Stimulated activated CD8-positive, alpha-beta memory T cell treated with anti-CD3 and anti-CD28 coated beads, Interleukin-4, amount 100 ng/mL, for 24 hours (primary cell): Measurements from ENCODE around the gene RO60.

Experiments used
- DNase-seq: peaks from one replicate; pipeline ENCODE4 v3.0.0-alpha.2; 2020; ENCODE audit warnings: low read depth

Gene RO60

DNA sequence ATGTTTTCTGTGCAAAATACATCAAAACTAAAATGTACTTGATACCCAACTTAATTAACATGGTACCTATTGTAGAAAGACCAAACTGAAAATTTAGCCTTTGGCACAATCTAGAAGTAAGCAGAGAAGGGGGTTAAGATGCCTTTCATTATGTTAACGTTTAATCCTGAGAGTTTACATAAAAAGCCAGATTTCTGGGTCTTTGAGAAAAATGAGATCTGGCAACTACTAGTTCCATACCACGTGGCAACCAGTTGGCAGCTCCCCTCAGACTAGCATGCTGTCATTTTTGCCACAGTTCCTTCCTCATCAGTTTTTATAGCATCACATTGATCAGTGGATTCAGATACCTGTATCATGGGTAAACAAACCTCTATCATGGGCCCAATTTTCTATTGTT is 1.5 kb downstream of the RO60 start:
- DNase-seq, result no peak

DNA sequence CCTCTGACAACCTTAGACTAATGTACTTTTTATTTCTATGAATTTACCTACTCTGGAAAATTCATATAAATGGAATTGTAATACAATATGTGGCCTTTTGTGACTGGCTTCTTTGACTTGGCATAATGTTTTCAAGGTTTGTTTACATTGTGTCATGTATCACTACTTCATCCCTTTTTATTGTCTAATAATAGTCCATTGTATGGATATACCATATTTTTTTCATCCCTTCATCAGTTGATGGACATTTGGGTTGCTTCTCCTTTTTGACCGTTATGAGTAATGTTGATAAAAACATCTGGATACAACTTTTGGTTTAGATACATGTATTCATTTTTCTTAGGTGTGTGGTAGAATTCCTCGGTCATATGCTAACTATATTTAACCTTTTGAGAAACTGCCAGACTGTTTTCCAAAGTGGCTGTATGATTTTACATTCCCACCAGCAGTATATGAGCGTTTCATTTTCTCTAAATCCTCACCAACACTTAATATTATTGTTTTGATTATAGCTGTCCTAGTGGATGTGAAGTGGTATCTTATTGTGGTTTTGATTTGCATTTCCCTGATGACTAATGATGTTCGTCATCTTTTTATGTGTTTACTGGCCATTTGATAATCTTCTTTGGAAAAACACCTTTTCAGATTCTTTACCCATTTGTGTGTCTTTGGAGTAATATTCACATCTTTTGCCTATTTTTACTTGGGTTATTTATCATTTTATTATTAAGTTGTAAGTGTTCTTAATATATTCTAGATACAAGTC is 3.5 kb downstream of the RO60 start:
- DNase-seq, result no peak

DNA sequence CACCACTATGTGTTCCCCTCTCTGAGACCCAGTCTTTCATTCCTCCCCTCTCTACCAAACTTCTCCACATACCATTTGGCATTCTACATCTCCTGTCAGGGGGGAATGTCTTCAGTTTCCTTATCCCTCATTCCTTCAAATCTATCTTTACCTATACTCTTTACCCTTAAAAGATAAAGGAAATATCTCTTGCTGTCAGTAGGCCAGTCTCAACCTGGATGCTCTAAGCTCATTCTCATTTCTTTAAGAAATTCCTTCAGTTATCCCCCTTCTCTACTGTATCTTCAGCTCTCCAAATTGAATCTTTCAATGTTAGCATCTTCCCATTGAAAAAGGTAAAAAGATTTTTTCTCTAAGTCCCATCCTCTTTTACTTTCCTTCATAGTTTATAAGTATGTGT is 6.5 kb downstream of the RO60 start:
- no peak for DNase-seq

DNA sequence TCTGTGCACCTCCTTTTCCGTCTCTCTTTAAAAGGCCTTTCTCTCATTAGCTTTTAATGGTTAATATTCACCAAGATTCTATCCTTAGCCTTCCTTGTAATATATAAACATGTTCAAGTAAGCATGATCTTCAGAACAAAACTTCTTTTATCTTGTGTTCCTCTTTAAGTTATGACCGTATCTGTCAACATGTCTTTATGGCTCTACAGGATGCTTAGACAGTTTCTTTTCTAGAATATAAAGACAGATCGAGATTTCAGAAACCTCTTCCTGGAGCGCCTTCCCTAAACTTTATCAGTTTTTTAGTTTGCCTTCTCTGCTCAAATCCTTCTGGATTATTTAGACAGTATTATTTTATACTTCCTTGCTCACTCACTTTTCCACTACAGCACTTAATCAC is 7.2 kb downstream of the RO60 start:
- DNase-seq, result no peak

DNA sequence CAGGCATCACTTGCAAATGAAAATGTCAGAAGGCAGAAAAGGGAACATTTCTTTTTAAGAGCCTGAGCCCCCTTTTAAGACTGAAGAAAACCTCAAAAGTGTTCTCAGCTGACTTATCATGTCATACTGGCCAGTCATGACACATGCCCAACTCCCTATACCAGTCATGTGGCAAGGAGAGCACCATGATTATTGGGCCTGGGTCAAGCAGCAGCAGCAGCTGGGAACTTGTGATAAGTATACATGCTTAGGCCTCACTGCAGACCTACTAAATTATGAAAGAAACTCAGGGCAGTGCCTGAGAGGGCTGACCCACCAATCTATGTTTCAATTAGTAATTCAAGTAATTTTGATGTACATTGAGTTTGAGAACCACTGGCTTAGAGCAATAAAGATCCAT is 8.6 kb downstream of the RO60 start:
- DNase-seq, result no peak

DNA sequence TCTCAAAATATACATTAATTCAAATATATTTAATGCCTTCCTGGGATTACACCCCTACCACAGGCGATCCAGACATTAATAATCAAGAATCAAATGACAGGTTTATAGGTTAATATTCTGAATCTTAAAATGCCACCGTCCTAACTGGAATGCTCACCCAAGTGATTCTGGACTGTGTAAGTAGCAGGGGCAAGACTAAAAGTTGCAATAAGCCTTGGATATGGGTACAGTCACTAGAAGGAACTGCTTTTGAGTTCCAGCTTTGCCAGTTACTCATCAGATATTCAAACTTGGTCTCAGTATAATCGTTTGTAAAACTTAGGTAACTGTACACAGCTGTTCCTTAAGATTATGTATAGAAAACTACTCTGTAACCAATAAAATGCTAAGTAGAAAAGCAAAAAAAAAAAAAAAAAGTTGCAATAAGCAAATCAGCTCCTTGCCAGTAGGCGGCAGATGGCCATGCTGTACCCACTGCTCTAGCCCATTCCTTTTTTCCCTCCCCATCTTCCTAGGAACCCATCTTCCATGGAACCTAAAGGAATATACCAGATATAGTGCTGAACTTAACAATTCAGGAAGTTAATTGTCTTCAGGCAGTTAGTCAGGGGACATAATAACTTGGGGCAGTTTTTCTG is 10.5 kb downstream of the RO60 start:
- DNase-seq, result no peak

GRCh38 chr1:193070386-193070753 is 11.0 kb downstream of the RO60 start:
- no peak for DNase-seq

DNA sequence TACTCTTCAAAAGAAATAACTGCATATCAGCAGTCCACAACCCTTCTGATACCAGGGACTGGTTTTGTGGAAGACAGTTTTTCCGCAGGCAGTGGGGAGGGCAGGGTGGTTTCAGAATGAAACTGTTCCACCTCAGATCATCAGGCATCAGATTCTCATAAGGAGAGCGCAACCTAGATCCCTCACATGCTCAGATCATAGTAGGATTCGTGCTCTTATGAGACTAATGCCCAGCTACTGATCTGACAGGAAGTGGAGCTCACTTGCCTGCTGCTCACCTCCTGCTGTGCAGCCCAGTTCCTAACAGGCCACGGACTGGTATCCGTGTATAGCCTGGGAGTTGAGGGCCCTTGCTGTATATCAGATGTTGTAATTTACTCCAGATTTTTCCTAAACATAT is 11.5 kb downstream of the RO60 start:
- DNase-seq, result no peak

DNA sequence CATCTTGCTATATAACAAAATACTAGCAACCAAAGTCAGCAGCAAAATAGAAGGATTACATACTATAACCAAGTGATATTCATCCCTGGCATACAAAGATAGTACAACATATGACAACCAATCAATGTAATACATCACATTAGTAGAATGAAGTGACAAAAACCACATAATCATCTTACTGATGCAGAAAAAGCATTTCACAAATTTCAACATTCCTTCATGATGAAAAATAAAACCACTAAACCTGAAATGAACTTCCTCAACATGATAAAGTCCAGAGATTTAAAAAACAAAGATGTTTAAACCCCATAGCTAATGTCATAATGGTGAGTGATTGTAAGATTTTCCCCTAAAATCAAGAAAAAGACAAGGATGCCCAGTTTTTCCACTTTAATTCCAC is 18.6 kb downstream of the RO60 start:
- no peak for DNase-seq

DNA sequence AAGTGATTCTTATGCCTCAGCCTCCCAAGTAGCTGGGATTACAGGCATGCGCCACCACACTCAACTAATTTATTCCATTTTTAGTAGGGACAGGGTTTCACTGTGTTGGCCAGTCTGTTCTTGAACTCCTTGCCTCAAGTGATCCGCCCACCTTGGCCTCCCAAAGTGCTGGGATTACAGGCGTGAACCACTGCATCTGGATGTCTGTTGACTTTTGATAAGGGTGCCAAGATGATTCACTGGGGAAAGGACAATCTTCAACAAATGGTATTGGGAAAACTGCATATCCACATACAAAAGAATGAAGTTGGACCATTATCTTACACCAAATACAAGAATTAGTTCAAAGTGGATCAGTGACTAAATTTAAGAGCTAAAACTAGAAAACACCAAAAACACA is 19.8 kb downstream of the RO60 start:
- DNase-seq, result no peak

GRCh38 chr1:193083365-193084088 is 24.1 kb downstream of the RO60 start:
- DNase-seq, result no peak

DNA sequence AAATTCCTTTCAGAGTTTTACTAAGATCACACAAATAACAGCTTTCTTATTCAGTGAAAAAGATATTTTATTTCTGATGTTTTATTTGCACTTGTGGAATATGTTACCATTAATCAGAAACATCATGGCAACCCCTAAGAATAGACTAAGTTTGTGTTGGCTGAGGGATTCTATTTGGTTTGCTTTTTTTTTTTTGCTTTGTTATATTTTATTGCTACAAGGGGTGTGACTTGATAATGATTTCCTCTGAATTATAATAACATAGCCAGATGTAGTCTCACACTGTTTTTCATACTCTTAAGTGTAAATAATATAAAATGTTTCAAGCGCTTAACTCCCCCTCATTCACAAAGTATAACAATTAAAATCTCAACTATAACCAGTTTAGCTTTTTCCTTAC is 25.9 kb downstream of the RO60 start:
- no peak for DNase-seq

DNA sequence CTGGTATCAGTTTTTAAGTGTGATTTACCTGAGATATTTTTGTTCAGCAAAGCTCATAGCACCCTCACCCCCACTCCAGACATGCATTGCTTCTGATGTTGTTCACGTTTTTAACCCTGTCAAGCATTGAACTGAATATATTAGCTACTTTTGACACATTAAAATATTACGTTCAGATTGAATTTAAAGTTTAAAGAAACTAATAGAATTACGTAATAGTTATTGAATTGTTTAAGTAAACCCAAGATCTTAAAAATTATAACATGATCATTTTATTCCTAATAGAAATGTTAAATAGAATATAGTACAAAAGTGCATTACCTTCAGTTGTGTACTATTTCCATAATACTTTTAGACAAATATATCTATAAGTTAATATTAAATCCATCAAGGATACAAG is 26.9 kb downstream of the RO60 start:
- no peak for DNase-seq

DNA sequence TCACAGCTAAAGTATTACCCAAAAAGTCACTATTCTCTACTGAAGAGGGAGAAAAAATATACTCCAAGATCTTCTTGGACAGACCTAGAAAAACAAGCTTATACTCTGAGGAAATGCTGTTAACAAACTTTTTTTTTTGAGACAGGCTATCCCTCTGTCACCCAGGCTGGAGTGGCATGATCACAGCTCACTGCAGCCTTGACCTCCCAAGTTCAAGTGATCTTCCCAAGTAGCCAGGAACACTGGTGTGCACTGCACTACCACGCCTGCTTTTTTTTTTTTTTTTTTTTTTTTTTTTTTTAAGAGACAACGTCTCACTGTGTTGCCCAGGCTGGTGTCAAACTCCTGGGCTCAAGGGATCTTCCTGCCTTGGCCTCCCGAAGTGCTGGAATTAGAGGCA is 28.5 kb downstream of the RO60 start:
- DNase-seq, result no peak

GRCh38 chr1:193090865-193091264 is 31.5 kb downstream of the RO60 start:
- DNase-seq, result no peak

GRCh38 chr1:193094112-193094511 is 34.7 kb downstream of the RO60 start:
- no peak for DNase-seq

GRCh38 chr1:193102662-193103061 is 43.2 kb downstream of the RO60 start:
- no peak for DNase-seq

- no peak for DNase-seq
These were observed 44.5 kb downstream of the RO60 start for GRCh38 chr1:193103759-193104501.

DNA sequence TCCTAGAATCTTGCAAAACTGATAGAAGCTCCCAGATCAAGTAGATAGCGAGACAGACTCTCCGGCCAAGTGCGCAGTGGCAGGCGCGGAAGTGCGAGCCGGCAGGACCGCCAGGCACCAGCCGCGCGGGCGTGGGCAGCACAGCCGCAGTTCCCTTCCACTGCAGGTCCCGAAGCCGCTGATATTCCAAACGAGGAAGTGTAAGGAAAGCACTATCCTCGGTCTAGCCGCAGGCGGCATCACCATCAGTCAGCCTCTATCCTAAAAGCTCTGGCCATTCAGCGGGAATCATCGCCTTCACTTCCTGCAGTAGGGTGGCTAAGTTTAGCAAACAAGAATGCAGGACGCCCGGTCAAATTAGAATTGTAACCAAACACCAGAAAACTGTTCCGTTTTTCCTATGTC is 45.1 kb downstream of the RO60 start:
- no peak for DNase-seq

- DNase-seq, result peak; percentile 46
These were observed 45.8 kb downstream of the RO60 start, which contains the start of gene GLRX2 for GRCh38 chr1:193104907-193105820. Gene GLRX2, minus strand, starts transcription at chr1:193105414. Its CDS starts 32 bp downstream, at chr1:193105382.

- DNase-seq, result no peak
These were observed 46.4 kb downstream of the RO60 start for GRCh38 chr1:193105821-193106177.

DNA sequence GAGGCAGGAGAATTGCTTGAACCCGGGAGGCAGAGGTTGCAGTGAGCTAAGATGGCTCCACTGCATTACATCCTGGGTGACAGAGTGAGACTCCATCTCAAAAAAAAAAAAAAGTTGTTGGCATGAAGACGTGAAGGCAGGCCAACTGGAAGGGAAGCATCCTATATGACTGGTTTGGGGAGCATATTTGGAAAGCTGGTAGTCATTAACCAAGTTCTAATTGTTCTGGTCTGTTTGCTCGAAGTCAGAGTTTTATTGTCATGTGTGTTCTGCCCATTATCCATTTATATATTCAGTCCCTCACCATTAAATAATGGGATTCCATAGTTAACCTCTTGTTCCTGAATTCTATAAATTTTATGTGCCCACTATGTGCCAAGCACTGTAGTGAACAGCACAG is 49.1 kb downstream of the RO60 start:
- no peak for DNase-seq
